ENCODE measurements around the gene DDX51.

Gene DDX51

DNA sequence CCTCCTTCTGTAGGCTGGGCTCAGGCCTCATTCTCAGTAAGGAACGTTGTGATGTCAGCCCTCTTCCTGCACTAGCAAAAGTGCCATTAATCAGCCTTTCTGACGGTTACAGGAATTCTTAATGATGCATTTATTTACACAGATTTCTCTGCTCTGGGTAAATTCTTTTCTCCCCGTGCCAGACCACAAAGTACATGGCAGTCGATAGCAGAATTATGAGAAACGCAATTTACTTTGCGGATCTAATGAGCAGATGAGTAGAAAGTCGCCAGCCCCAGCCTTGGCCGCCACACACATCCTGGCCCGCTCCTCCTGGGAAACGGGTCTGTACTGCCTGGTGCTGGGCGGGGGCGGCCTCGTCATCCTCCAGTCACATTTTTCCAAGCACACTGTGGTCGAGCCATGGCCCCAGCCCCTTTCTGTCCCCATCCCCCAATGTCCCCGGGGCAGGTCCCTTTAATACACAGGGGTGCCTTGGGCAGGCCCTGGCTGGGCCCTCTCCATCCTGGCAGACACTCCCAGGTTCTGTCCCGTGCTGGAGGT, 26.0 kb upstream of the DDX51 start:
- in situ Hi-C loops (cut with HindIII; ENCODE audit: low pct_ligation_motif_present, low pct_unique_long_range_greater_than_20kb, low sequenced_read_pairs), result no loop called here
- no peak for DNase-seq

- no peak for DNase-seq
- in situ Hi-C loops (cut with HindIII; ENCODE audit: low pct_ligation_motif_present, low pct_unique_long_range_greater_than_20kb, low sequenced_read_pairs), result no loop called here
Observed at GRCh38 chr12:132169376-132169775, 25.3 kb upstream of the DDX51 start.

DNA sequence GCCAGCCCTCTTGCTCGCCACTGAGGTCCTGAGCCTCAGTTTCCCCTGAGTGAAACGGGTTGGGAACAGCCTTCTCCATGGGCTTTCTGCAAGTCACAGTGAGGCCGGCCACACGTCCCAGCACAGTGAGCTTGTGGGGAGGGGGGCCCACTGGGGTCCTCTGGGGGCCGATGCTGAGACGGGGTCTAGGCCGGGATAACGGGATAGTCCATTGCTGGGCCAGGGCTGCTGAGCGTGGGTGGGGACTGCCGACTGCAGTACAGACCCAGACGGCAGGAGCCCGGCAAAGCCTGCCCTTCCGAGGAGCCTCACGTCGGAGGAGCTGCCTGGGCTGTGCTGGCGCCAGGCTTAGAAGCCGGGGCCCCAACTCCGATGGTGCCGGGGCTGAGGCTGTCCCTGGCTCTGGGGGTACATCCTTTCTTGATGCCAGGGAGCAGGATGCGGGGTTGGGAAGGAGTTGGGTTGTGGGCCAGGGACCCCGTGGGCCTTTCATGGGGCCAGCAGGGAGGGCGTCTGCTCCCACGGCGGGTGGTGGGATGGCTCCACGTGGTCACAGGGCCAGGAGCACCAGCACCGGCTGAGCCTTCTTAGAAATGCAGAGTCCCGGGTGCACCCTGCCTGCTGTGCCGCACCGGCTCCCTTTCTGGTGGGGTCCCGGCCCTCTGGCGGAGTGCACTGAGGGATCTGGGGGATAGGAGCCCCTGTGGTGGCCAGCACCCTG, 24.4 kb upstream of the DDX51 start:
- DNase-seq, result no peak
- in situ Hi-C loops (cut with HindIII; ENCODE audit: low pct_ligation_motif_present, low pct_unique_long_range_greater_than_20kb, low sequenced_read_pairs), result no loop called here

DNA sequence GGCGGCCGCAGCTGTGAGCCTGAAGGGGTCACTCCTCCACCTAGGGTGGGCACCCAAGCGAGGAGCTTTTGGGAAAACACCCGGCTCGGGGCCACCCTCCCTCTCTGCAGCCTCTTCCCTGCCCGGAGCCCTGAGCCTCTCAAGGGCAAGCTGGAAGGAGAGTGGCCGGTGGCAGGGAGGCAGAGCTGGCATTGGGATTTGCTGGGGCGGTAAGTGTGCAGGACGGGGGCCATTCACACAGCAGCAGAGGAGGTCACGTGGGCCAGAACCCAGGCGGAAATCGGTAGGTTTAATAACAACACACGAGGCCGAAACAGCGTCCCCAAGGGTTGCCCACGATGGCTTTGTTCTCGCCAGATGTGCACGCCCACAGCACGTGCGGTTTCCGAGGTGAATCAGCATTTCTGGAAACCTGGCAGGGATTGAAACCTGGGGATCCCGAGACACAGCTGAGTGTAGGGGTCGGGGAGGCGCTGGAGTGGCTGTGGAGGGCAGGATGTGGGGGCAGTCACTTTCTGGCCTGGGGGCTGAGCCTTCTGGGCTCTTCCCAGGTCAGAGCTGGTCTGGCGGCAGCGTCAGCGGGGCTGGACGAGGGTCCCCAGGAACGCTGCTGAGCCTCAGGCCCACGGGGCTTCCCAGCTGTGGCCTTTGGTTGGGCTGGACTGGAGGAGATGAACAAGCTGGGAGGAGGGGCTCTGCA, 23.6 kb upstream of the DDX51 start:
- in situ Hi-C loops (cut with HindIII; ENCODE audit: low pct_ligation_motif_present, low pct_unique_long_range_greater_than_20kb, low sequenced_read_pairs), result no loop called here
- DNase-seq, result no peak

DNA sequence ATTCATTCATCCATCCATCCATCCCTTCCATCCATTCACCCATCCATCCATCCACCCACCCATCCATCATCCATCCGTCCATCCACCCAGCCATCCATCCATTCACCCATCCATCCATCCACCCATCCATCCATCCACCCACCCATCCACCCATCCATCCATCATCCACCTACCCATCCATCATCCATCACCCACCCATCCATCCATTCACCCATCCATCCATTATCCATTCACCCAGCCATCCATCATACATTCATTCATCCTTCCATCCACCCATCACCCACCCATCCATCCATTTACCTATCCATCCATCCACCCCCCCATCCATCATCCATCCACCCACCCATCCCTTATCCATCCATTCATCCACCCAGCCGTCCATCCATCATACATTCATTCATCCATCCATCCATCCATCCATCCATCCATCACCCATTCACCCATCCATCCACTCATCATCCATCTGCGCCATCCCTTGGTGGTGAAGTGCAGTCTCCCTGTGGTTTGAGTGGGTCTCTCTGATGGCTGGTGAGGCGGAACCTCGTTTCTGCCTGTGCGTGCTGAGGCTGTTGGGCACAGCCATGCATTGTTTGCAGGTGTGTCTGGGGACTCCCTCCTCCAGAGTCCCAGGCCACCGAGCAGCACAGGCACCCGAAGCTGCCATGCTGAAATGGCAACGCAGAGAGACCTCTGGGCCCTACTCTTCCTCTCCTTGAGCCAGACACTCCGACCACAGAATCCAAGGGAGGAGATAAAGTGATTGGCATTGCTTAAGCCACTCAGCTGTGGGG, 22.9 kb upstream of the DDX51 start:
- in situ Hi-C loops (cut with HindIII; ENCODE audit: low pct_ligation_motif_present, low pct_unique_long_range_greater_than_20kb, low sequenced_read_pairs), result no loop called here
- no peak for DNase-seq

DNA sequence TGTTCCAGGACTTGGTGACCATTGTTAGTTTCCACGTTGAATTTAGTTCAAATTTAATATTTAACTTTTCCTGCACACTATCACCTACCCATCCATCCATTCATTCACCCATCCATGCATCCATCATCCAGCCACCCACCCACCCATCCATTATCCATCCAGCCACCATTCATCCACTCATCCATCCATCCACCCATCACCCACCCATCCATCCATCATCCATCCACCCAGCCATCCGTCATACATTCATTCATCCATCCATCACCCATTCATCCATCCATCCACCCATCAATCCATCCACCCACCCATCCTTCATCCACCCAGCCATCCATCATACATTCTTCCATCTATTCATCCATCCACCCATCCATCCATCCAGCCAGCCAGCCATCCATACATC, 22.0 kb upstream of the DDX51 start:
- in situ Hi-C loops (cut with HindIII; ENCODE audit: low pct_ligation_motif_present, low pct_unique_long_range_greater_than_20kb, low sequenced_read_pairs), result no loop called here
- no peak for DNase-seq

GRCh38 chr12:132165584-132165983, 21.5 kb upstream of the DDX51 start:
- no peak for DNase-seq
- in situ Hi-C loops (cut with HindIII; ENCODE audit: low pct_ligation_motif_present, low pct_unique_long_range_greater_than_20kb, low sequenced_read_pairs), result no loop called here

DNA sequence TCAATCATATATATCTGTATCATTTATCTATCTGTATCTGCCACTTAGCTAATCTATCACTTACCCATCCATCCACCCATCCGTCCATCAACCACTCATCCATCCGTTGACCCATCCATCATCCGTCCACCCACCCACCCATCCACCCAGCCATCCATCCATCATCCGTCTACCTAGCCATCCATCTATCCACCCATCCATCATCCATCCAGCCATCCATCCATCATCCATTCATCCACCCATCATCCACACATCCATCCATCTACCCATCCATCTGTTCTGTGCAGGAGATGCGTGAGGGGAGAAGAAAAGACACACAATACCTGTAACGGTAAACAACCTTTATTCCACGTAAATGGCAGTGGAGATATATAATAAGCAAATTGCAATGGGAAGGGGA, 20.3 kb upstream of the DDX51 start:
- in situ Hi-C loops (cut with HindIII; ENCODE audit: low pct_ligation_motif_present, low pct_unique_long_range_greater_than_20kb, low sequenced_read_pairs), result no loop called here
- DNase-seq, result no peak

GRCh38 chr12:132163911-132164288, 19.8 kb upstream of the DDX51 start:
- DNase-seq, result peak; percentile 39
- in situ Hi-C loops (cut with HindIII; ENCODE audit: low pct_ligation_motif_present, low pct_unique_long_range_greater_than_20kb, low sequenced_read_pairs), result no loop called here

- in situ Hi-C loops (cut with HindIII; ENCODE audit: low pct_ligation_motif_present, low pct_unique_long_range_greater_than_20kb, low sequenced_read_pairs), result no loop called here
- DNase-seq, result no peak
Observed at GRCh38 chr12:132163041-132163910, 19.2 kb upstream of the DDX51 start.

DNA sequence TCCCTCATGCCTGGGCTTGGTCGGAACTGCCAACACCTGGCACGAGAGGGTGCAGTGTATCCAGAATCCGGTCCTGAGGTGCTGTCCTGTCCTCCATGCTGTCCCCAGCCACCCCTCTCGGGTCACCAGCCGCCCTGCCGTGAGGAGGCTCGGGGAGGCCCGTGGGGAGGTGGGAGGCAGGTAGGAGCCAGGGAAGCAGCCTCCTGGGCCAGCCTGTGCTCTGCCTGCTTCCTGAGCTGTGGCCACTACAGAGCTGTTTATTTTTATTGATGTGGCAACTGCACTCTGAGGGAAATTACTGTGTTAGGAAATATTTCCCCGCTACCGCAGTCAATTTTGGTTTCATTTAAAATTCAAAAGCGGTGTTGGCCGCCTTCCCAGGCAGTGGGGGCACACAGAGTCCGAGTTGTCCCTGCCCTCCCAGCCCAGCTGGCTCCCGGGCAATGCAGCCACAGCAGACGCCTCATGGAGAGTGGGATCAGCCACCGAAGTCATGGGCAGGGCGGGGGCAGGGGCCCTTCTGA, 18.5 kb upstream of the DDX51 start:
- in situ Hi-C loops (cut with HindIII; ENCODE audit: low pct_ligation_motif_present, low pct_unique_long_range_greater_than_20kb, low sequenced_read_pairs), result no loop called here
- peak; percentile 51 for DNase-seq

GRCh38 chr12:132161796-132162507, 17.8 kb upstream of the DDX51 start:
- in situ Hi-C loops (cut with HindIII; ENCODE audit: low pct_ligation_motif_present, low pct_unique_long_range_greater_than_20kb, low sequenced_read_pairs), result no loop called here
- no peak for DNase-seq

DNA sequence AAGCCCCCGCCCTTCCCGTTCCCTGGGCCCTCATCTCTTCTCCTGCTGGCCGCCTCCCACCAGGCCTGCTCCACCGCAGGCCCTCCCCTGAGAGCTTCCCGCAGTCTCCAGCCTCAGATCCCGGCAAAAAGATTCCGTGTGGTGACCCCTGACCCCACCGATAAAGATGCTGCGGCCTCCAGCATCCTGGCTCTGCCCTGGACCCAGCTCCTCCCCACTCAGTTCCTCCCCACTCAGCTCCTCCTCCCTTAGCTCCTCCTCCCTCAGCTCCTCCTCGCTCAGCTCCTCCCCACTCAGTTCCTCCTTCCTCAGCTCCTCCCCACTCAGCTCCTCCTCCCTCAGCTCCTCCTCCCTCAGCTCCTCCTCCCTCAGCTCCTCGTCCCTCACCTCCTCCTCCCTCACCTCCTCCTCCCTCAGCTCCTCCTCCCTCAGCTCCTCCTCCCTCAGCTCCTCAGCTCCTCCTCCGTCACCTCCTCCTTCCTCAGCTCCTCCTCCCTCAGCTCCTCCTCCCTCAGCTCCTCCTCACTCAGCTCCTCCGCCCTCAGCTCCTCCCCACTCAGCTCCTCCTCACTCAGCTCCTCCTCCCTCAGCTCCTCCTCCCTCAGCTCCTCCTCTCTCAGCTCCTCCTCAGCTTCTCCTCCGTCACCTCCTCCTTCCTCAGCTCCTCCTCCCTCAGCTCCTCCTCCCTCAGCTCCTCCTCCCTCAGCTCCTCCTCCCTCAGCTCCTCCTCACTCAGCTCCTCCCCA, 17.1 kb upstream of the DDX51 start:
- in situ Hi-C loops (cut with HindIII; ENCODE audit: low pct_ligation_motif_present, low pct_unique_long_range_greater_than_20kb, low sequenced_read_pairs), result no loop called here
- no peak for DNase-seq

GRCh38 chr12:132160601-132161035, 16.5 kb upstream of the DDX51 start:
- in situ Hi-C loops (cut with HindIII; ENCODE audit: low pct_ligation_motif_present, low pct_unique_long_range_greater_than_20kb, low sequenced_read_pairs), result no loop called here
- no peak for DNase-seq

GRCh38 chr12:132160016-132160415, 15.9 kb upstream of the DDX51 start:
- DNase-seq, result no peak
- in situ Hi-C loops (cut with HindIII; ENCODE audit: low pct_ligation_motif_present, low pct_unique_long_range_greater_than_20kb, low sequenced_read_pairs), result no loop called here

DNA sequence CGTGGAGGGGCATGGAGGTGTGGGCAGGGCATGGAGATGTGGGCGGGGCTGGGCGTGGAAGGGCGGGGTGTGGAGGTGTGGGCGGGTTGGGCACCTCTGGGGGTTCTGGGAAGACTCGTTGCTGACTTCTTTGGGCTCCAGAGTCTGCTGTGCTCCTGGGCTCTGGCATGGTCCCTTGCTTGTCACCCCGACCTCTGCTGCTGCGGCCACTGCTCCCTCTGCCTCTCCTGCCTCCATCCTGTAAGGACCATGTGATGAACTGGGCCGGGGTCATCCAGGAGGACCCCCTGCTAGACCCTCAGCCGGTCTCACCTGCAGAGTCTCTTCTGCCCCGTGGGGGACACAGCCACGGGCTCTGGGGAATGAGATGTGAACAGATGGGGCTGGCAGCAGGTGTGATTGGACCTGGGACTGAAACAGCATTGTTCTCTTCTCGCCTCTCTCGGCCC, 15.5 kb upstream of the DDX51 start:
- no peak for DNase-seq
- in situ Hi-C loops (cut with HindIII; ENCODE audit: low pct_ligation_motif_present, low pct_unique_long_range_greater_than_20kb, low sequenced_read_pairs), result no loop called here
